Dedifferentiated amniotic fluid mesenchymal stem cell (primary cell): ENCODE measurements around the gene TMBIM4.

Source experiments
- DNase-seq: peaks from one replicate; pipeline ENCODE4 v3.0.0-alpha.2; 2016; ENCODE audit errors: extremely low spot score

TMBIM4 gene

GRCh38 chr12:66092559-66093269, 77.1 kb downstream of the TMBIM4 start:
- peak; percentile 33 for DNase-seq

GRCh38 chr12:66090157-66090556, 79.6 kb downstream of the TMBIM4 start:
- DNase-seq = no peak

- DNase-seq = peak; percentile 77
Measured at GRCh38 chr12:66087365-66087943, 82.3 kb downstream of the TMBIM4 start.

GRCh38 chr12:66085998-66086397, 83.8 kb downstream of the TMBIM4 start:
- DNase-seq = no peak
